HG03432 (cell line): ENCODE results near the gene DOCK10.
"Not testable (repeated sequence)": the region's sequence is repeated elsewhere in the genome, so short reads cannot be mapped to it uniquely, and the experiment has no call there.

Experiments
- ATAC-seq: cut with Tn5 transposase; IDR thresholded peaks from one replicate; pipeline ENCODE4 v1.9.1; 2021; ENCODE audit warnings: mild to moderate bottlenecking, moderate library complexity; ENCODE audit not compliant: unreplicated experiment

Gene DOCK10

DNA sequence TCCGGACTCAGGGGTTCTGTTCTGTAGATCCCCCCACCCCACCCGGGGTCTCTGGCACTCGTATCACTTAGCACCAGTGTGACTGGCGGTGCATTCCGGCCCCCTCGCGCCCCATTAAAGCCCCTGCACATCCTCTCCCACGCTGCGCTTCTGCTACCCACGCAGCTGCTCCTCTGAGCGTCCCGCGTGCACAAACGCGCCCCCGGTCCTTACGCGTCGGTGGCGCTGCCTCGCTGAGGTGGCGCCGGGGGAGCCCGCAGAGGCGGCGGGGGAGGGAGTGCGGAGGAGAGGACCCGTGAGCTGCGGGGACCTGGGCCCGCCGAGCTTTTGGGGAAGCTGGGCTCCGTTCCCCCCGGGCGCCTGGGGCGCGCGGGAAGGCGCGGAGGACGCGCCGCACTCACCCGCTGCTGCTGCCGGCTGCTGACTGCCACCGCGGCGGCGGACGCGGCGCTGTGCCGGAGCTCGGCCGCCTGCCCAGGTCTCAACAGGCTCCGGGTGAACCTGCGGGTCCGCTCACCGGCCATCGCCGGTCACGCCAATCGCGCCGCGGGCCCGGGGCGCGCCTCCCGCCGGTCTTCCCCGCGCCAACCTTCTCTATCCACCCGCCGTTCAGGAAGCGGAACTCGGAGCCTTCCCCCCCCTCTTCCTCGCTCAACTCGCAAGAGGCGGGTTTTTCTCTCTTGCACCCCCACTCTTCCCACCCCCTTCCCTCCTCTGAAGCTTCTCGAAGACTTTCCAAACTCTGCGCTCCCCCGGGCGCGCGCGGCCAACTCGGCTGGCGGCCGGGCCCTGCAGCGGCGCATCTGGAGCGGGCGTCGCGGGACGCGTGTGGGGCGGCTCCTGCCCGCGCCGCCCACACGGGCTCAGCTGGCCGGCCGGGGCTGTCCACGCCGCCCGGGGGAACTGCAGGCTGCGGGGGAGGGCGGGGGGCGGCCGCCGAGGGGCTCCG is at the start of gene DOCK10:
Gene DOCK10, minus strand, starts transcription at position 618 of the 949 bp plus-strand sequence. Its CDS starts 94 bp downstream, at position 524.
- ATAC-seq = peak; percentile 28

- ATAC-seq = no peak
Measured at GRCh38 chr2:225091336-225091735, 49.1 kb upstream of the DOCK10 start.

DNA sequence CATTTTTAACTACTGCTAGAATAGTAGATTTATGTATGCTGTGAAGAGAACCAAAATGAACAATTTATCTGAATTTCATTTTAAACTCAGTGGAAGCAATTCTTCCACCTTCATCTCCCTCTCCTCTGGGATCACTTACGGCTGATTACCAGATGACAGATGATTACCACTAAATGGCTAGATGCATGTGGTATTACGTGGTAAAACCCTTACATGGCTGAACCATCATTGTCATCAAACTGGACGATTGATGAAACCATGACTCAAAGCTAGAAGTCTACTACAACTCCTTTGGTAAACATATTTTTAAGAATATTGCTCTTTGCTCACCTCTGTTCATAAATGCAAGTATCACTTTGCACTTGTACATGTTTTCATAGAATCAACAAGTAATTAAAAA is 48.5 kb upstream of the DOCK10 start:
- ATAC-seq = no peak

GRCh38 chr2:225086915-225087314 is 44.6 kb upstream of the DOCK10 start:
- no peak for ATAC-seq

GRCh38 chr2:225086439-225086838 is 44.2 kb upstream of the DOCK10 start:
- no peak for ATAC-seq

- ATAC-seq = no peak
Measured at GRCh38 chr2:225083276-225083675, 41.0 kb upstream of the DOCK10 start.

GRCh38 chr2:225076125-225076524 is 33.9 kb upstream of the DOCK10 start:
- no peak for ATAC-seq

DNA sequence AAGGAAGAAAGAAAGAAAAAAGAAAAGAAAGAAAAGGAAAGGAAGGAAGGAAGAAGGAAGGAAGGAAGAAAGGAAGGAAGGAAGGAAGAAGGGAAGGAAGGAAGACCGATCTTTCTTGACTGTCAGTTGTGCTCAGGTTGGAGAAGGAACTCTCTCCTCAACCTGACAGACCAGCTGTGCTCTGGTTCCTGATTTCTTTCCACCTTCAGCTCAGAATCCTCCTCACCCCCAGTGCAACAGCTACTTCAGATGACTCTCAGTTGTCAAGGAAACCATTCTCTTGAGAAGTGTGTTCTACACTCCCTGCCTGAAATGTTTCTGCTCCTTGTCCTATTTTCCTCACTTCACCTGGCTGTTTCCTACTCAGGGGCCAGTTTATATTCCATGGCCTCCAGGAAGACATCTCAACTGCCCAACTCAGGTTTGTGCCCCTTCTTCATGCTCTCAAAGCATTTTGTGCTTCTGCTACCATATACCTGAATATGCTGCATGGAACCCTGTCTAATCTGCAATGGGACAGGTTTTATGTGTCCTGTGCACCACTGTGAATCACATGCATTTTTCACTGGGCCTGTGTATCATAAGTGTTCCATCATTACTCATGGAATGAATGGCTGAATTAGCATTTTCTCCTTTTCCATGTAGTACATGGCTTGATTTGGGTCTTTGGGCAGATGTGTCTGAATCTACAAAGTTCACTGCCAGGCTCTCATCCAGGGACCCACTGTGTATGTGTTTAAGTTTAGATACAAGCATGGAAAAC is 32.8 kb upstream of the DOCK10 start:
- no peak for ATAC-seq

DNA sequence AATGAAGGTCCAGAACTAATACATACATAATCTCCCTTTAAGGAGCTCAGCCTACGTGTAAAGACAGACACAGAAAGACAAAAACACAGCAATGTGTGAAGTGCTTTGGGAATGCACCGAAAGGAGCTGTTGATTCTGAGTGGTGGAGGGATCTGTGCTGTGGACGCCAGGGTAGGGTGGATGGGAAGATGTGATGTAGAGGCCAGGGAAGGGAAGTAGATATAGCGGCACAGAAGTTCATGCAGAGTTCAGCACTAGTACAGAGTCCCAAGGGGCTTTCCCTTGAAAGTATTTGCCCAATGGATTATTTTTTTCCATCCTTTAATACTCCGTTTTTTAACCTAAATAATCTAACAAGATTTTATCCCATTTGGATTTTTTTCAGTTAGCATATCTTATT is 32.1 kb upstream of the DOCK10 start:
- no peak for ATAC-seq

GRCh38 chr2:225073198-225073597 is 30.9 kb upstream of the DOCK10 start:
- no peak for ATAC-seq

DNA sequence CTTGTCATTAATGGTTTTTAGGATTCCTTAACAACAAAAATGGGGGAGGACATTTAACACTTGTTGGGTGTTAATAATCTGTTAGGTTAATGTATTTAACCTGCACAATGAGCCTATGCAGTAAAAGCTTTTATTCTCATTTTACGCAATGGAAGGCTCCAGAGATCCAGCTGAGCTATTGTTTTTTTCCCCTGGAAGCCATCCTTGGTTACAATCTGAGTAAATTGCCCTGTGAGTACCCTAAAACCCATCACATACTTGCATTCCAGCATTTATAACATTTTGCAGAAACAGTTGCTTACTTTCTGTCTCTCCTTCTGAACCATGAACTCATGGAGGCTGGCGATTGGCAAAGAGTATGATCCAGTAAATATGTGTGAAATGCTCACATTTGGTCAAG is 30.2 kb upstream of the DOCK10 start:
- ATAC-seq = no peak

DNA sequence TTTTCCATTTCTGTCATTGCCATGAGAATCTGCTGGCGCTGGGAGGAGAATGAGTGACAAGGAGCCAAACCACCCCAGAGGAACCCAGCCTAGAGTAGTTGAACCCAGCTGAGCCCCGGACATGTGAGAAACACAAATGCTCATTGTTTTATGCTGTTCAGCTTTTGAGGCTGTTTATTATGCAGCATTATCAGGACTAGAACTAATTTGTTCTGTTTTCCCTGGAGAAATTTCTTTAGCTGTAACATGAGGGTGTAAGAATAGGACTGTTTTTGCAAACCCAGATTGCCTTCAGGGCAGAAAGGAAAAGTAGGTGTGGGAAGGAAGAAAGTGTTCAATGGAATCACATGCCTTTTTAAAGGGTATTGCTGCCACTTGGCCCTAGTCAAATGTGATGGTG is 28.5 kb upstream of the DOCK10 start:
- no peak for ATAC-seq

- ATAC-seq = no peak
Measured at GRCh38 chr2:225069966-225070365, 27.7 kb upstream of the DOCK10 start.

DNA sequence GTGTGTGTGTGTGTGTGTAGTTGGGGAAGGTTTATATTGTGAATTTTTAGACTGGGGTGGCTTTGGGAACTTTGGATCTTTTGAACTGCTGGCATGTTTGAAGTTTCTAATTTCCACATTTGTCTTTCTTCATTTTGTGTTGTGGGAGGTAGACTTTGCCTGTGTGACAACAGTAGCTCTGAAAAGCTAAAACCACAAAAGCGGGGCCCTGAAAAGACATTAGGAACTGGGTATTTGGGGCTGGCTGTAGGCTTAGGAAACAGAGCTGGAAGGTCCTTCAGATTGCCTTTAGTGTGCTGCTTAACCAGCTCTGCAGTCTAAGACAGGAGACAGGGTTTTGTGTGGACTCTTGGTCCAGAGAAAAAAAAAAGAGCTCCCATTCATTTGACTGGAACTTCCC is 27.2 kb upstream of the DOCK10 start:
- no peak for ATAC-seq

- peak; percentile 73 for ATAC-seq
Measured at GRCh38 chr2:225065882-225066281, 23.6 kb upstream of the DOCK10 start.

GRCh38 chr2:225064928-225065327 is 22.7 kb upstream of the DOCK10 start:
- no peak for ATAC-seq

DNA sequence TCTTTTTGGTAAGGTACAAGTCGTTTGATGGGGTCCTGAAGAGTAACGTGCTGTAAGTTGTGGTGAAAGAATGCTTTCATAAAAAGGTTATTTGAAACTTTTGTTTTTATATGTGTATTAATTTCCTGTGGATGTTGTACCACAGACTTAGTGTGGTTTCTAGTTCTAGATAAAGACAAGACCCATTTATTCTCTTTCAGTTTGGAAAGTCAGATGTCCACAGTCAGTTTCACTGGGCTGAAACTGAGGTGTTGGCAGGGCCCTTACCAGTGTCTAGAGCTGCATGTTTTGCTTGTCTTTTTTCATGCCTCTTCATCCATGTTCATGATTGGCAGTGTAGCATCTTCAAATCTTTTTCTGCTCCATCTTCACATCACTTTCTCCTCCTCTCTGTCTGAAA is 22.1 kb upstream of the DOCK10 start:
- peak; percentile 45 for ATAC-seq

- no peak for ATAC-seq
Measured at GRCh38 chr2:225056330-225057073, 14.2 kb upstream of the DOCK10 start.

GRCh38 chr2:225055714-225056113 is 13.4 kb upstream of the DOCK10 start:
- no peak for ATAC-seq

GRCh38 chr2:225052703-225053102 is 10.4 kb upstream of the DOCK10 start:
- ATAC-seq = peak; percentile 86

DNA sequence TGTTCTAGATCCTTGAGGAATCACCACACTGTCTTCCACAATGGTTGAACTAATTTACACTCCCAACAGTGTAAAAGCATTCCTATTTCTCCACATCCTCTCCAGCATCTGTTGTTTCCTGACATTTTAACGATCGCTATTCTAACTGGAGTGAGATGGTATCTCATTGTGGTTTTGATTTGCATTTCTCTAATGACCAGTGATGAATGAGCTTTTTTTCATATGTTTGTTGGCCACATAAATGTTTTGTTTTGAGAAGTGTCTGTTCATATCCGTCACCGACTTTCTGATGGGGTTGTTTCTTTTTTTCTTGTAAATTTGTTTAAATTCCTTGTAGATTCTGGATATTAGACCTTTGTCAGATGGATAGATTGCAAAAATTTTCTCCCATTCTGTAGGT is 5.2 kb upstream of the DOCK10 start:
- ATAC-seq = not testable (repeated sequence)
